Stimulated activated naive B cell treated with anti-CD40 and anti-IgM and Interleukin-4, amounts not matched to agents 10 μg/mL and 1 μg/mL and 100 μg/mL, for 72 hours (primary cell): ENCODE results near the gene IP6K3.
A peak's percentile ranks its signal among the peaks of the same experiment; 100 is the strongest.

Source experiments
- ATAC-seq, 2 donors: fragments of 150-1000 bp; cut with Tn5 transposase; replicated peaks; 2 replicates each; pipeline ENCODE4 v1.10.0; 2021; ENCODE audit warnings: moderate library complexity in 1 of 2
- DNase-seq: peaks from one replicate; pipeline ENCODE4 v3.0.0; 2021
- H3K27ac Mint-ChIP-seq: one replicate; pipeline ENCODE4 v1.8.0; 2022; ENCODE audit warnings: mild to moderate bottlenecking, mixed read lengths
- H3K27me3 Mint-ChIP-seq, 2 donors: one replicate each; pipeline ENCODE4 v1.8.0; 2022; ENCODE audit warnings: mixed read lengths in 2 of 2
- H3K36me3 Mint-ChIP-seq, 2 donors: one replicate each; pipeline ENCODE4 v1.8.0; 2022; ENCODE audit warnings: mixed read lengths in 2 of 2, mild to moderate bottlenecking in 1 of 2
- H3K4me1 Mint-ChIP-seq, 2 donors: one replicate each; pipeline ENCODE4 v1.8.0; 2022; ENCODE audit warnings: mixed read lengths in 2 of 2, mild to moderate bottlenecking in 1 of 2
- H3K4me3 Mint-ChIP-seq, 2 donors: one replicate each; pipeline ENCODE4 v1.8.0; 2022; ENCODE audit warnings: mild to moderate bottlenecking in 2 of 2, mixed read lengths in 2 of 2, moderate library complexity in 1 of 2
- H3K9me3 Mint-ChIP-seq, 2 donors: one replicate each; pipeline ENCODE4 v1.8.0; 2022; ENCODE audit warnings: mixed read lengths in 2 of 2, mild to moderate bottlenecking in 1 of 2

Gene IP6K3

GRCh38 chr6:33723371-33724085 lies 23.2 kb downstream of the IP6K3 start:
- no peak overlapping the region for H3K27ac Mint-ChIP-seq

GRCh38 chr6:33722103-33722623 lies 24.5 kb downstream of the IP6K3 start:
- DNase-seq: no peak
- H3K27ac Mint-ChIP-seq: no peak overlapping the region
- no peaks in the 10 kb centered on the region for H3K9me3 Mint-ChIP-seq
- no peak overlapping the region for H3K4me3 Mint-ChIP-seq
- H3K27me3 Mint-ChIP-seq: peaks cover 11% of the 10 kb centered on the region in 2 donors
- H3K36me3 Mint-ChIP-seq: no peaks in the 10 kb centered on the region
- no peak for ATAC-seq
- peaks cover 24 to 37% of the 10 kb centered on the region in 2 donors for H3K4me1 Mint-ChIP-seq

More at GRCh38 chr6:33723371-33724085, 23.2 kb downstream of the IP6K3 start:
- H3K9me3 Mint-ChIP-seq: no peaks in the 10 kb centered on the region
- ATAC-seq (no peak), DNase-seq (no peak)
- H3K4me3 Mint-ChIP-seq: no peak overlapping the region
- peaks cover 11% of the 10 kb centered on the region in 2 donors for H3K27me3 Mint-ChIP-seq
- H3K36me3 Mint-ChIP-seq: no peaks in the 10 kb centered on the region
- peaks cover 21 to 32% of the 10 kb centered on the region in 2 donors for H3K4me1 Mint-ChIP-seq

- Mint-ChIP-seq H3K27ac (peak overlapping the region; percentile 7), H3K4me1 (peaks cover 24 to 37% of the 10 kb centered on the region in 2 donors), H3K27me3 (peaks cover 9 to 11% of the 10 kb centered on the region in 2 donors), H3K4me3 (no peak overlapping the region), H3K9me3 (no peaks in the 10 kb centered on the region), H3K36me3 (no peaks in the 10 kb centered on the region)
- ATAC-seq: peak in 1 of 2 donors; percentile 38
- no peak for DNase-seq
Observed at GRCh38 chr6:33721508-33721907, 25.2 kb downstream of the IP6K3 start.

- H3K27ac Mint-ChIP-seq: no peak overlapping the region
- H3K4me3 Mint-ChIP-seq: no peak overlapping the region
- no peaks in the 10 kb centered on the region for H3K36me3 Mint-ChIP-seq
- peak; percentile 27 for DNase-seq
- H3K4me1 Mint-ChIP-seq: peaks cover 24 to 37% of the 10 kb centered on the region in 2 donors
- H3K27me3 Mint-ChIP-seq: peaks cover 6 to 11% of the 10 kb centered on the region in 2 donors
- H3K9me3 Mint-ChIP-seq: no peaks in the 10 kb centered on the region
- peak; percentile 85 to 86 for ATAC-seq
Observed at GRCh38 chr6:33720998-33721397, 25.7 kb downstream of the IP6K3 start.

GRCh38 chr6:33719326-33719987 lies 27.2 kb downstream of the IP6K3 start:
- no peaks in the 10 kb centered on the region for H3K36me3 Mint-ChIP-seq
- peaks cover 6 to 7% of the 10 kb centered on the region in 2 donors for H3K27me3 Mint-ChIP-seq
- peaks cover 26 to 37% of the 10 kb centered on the region in 2 donors for H3K4me1 Mint-ChIP-seq
- H3K27ac Mint-ChIP-seq: no peak overlapping the region
- H3K9me3 Mint-ChIP-seq: no peaks in the 10 kb centered on the region
- DNase-seq (no peak), ATAC-seq (no peak)
- H3K4me3 Mint-ChIP-seq: no peak overlapping the region

GRCh38 chr6:33718713-33719112 lies 28.0 kb downstream of the IP6K3 start:
- Mint-ChIP-seq H3K27ac (peak overlapping the region; percentile 31), H3K36me3 (no peaks in the 10 kb centered on the region), H3K27me3 (peaks cover 4 to 6% of the 10 kb centered on the region in 2 donors), H3K4me1 (peaks cover 25 to 37% of the 10 kb centered on the region in 2 donors), H3K9me3 (no peaks in the 10 kb centered on the region), H3K4me3 (no peak overlapping the region)
- ATAC-seq (peak; percentile 64 to 71), DNase-seq (no peak)

GRCh38 chr6:33717934-33718455 lies 28.7 kb downstream of the IP6K3 start:
- peaks cover 0 to 3% of the 10 kb centered on the region in 2 donors for H3K27me3 Mint-ChIP-seq
- H3K4me1 Mint-ChIP-seq: peaks cover 25 to 37% of the 10 kb centered on the region in 2 donors
- H3K36me3 Mint-ChIP-seq: no peaks in the 10 kb centered on the region
- no peak overlapping the region for H3K4me3 Mint-ChIP-seq
- no peak for ATAC-seq
- no peak overlapping the region for H3K27ac Mint-ChIP-seq
- no peaks in the 10 kb centered on the region for H3K9me3 Mint-ChIP-seq
- no peak for DNase-seq

- no peak overlapping the region for H3K27ac Mint-ChIP-seq
- H3K4me1 Mint-ChIP-seq: peaks cover 25 to 39% of the 10 kb centered on the region in 2 donors
- DNase-seq: no peak
Observed at GRCh38 chr6:33716890-33717632, 29.6 kb downstream of the IP6K3 start.

GRCh38 chr6:33716379-33716778 lies 30.3 kb downstream of the IP6K3 start:
- DNase-seq (no peak), ATAC-seq (no peak)
- Mint-ChIP-seq H3K4me1 (peaks cover 29 to 40% of the 10 kb centered on the region in 2 donors), H3K4me3 (no peak overlapping the region), H3K36me3 (peaks cover 2 to 3% of the 10 kb centered on the region in 2 donors), H3K27ac (no peak overlapping the region), H3K27me3 (peaks cover 0 to 3% of the 10 kb centered on the region in 2 donors), H3K9me3 (no peaks in the 10 kb centered on the region)

More at GRCh38 chr6:33716890-33717632, 29.6 kb downstream of the IP6K3 start:
- Mint-ChIP-seq H3K9me3 (no peaks in the 10 kb centered on the region), H3K36me3 (no peaks in the 10 kb centered on the region), H3K4me3 (no peak overlapping the region), H3K27me3 (peaks cover 0 to 3% of the 10 kb centered on the region in 2 donors)
- no peak for ATAC-seq

- H3K36me3 Mint-ChIP-seq: peaks cover 9 to 14% of the 10 kb centered on the region in 2 donors
- H3K4me1 Mint-ChIP-seq: peaks cover 30 to 40% of the 10 kb centered on the region in 2 donors
- no peaks in the 10 kb centered on the region for H3K9me3 Mint-ChIP-seq
Observed at GRCh38 chr6:33714385-33715040, 32.2 kb downstream of the IP6K3 start.

GRCh38 chr6:33713786-33714185 lies 32.9 kb downstream of the IP6K3 start:
- ATAC-seq: no peak
- Mint-ChIP-seq H3K36me3 (peaks cover 15 to 19% of the 10 kb centered on the region in 2 donors), H3K9me3 (no peaks in the 10 kb centered on the region), H3K27ac (no peak overlapping the region), H3K4me3 (no peak overlapping the region), H3K4me1 (peaks cover 28 to 40% of the 10 kb centered on the region in 2 donors), H3K27me3 (no peaks in the 10 kb centered on the region)
- no peak for DNase-seq

More at GRCh38 chr6:33714385-33715040, 32.2 kb downstream of the IP6K3 start:
- DNase-seq (no peak), ATAC-seq (no peak)
- H3K4me3 Mint-ChIP-seq: no peak overlapping the region
- no peak overlapping the region for H3K27ac Mint-ChIP-seq
- no peaks in the 10 kb centered on the region for H3K27me3 Mint-ChIP-seq

GRCh38 chr6:33712914-33713313 lies 33.8 kb downstream of the IP6K3 start:
- Mint-ChIP-seq H3K4me3 (no peak overlapping the region), H3K36me3 (peaks cover 22 to 28% of the 10 kb centered on the region in 2 donors), H3K27me3 (no peaks in the 10 kb centered on the region), H3K9me3 (no peaks in the 10 kb centered on the region), H3K4me1 (peaks cover 27 to 37% of the 10 kb centered on the region in 2 donors), H3K27ac (no peak overlapping the region)
- no peak for ATAC-seq
- no peak for DNase-seq
